IMR-90 (cell line): ENCODE results near the gene TPCN1. TPM values are rescaled to one million over a fixed set of nuclear protein-coding genes. Genes with fewer than 3 reads are reported as not detected.

Source experiments
- ATAC-seq: fragments of 200-7000 bp; cut with Tn5 transposase; 2 replicates; pipeline ENCODE4 v1.9.1; 2020; ENCODE audit warnings: low read depth, mild to moderate bottlenecking, moderate library complexity
- BruUV-seq: library from RNA; stranded (reverse); fragments of 400-500 nt; replicated peaks from 2 replicates; lab custom pipeline; 2021; lab: Mats Ljungman, UMichigan
- CTCF ChIA-PET: fragments of 300-600 bp; formaldehyde crosslinking; extraction: SDS; loops from one replicate; lab custom pipeline; 2021; ENCODE audit warnings: antibody characterized with exemption; lab: Yijun Ruan, JAX
- POLR2A ChIA-PET: fragments of 300-600 bp; sonication (Branson Sonifier 250); formaldehyde crosslinking; loops from one replicate; lab custom pipeline; 2022; ENCODE audit warnings: antibody characterized with exemption; ENCODE audit not compliant: unreplicated experiment; lab: Charles Lee
- DNase-seq: peaks from one replicate; pipeline ENCODE4 v3.0.0; 2013
- H2AFZ ChIP-seq: replicated peaks from 2 replicates; pipeline ENCODE3; 2013; ENCODE audit warnings: low read length, mild to moderate bottlenecking; ENCODE audit not compliant: poor library complexity
- H2AK5ac ChIP-seq: 2 replicates; pipeline ENCODE4 v1.6.1; 2013; ENCODE audit warnings: low read depth, low read length, inconsistent platforms
- H2AK9ac ChIP-seq: replicated peaks from 2 replicates; pipeline ENCODE3; 2013; ENCODE audit warnings: mild to moderate bottlenecking, low read depth, low read length, moderate library complexity; ENCODE audit not compliant: poor library complexity
- H2BK120ac ChIP-seq: 2 replicates; pipeline ENCODE4 v1.6.1; 2013; ENCODE audit warnings: low read depth, low read length, inconsistent platforms
- H2BK15ac ChIP-seq: 3 replicates; pipeline ENCODE4 v1.6.1; 2013; ENCODE audit warnings: low read depth, low read length, inconsistent platforms
- H2BK20ac ChIP-seq: 2 replicates; pipeline ENCODE4 v1.6.1; 2013; ENCODE audit warnings: low read depth, mild to moderate bottlenecking, inconsistent platforms, low read length, moderate library complexity
- H2BK5ac ChIP-seq: 2 replicates; pipeline ENCODE4 v1.6.1; 2013; ENCODE audit warnings: mild to moderate bottlenecking, low read depth, low read length, inconsistent platforms; ENCODE audit not compliant: poor library complexity, severe bottlenecking
- H3K14ac ChIP-seq: replicated peaks from 2 replicates; pipeline ENCODE4 v1.6.1; 2013; ENCODE audit warnings: low read depth, low read length, inconsistent platforms
- H3K18ac ChIP-seq: 2 replicates; pipeline ENCODE4 v1.6.1; 2013; ENCODE audit warnings: low read depth, low read length, control low read depth
- H3K23ac ChIP-seq: 2 replicates; pipeline ENCODE4 v1.6.1; 2013; ENCODE audit warnings: low read depth, low read length, inconsistent platforms
- H3K27ac ChIP-seq: 2 replicates; pipeline ENCODE4 v1.5.1; 2013; ENCODE audit warnings: mild to moderate bottlenecking, control low read depth, low read length; ENCODE audit not compliant: insufficient read depth
- H3K27me3 ChIP-seq: 2 replicates; pipeline ENCODE4 v1.6.1; 2013; ENCODE audit warnings: low read length; ENCODE audit not compliant: control insufficient read depth, insufficient read depth
- H3K36me3 ChIP-seq: 2 replicates; pipeline ENCODE4 v1.6.1; 2013; ENCODE audit warnings: low read length, mixed read lengths; ENCODE audit not compliant: control insufficient read depth, insufficient read depth
- H3K4ac ChIP-seq: 2 replicates; pipeline ENCODE4 v1.6.1; 2013; ENCODE audit warnings: low read depth, low read length, inconsistent platforms
- H3K4me1 ChIP-seq: 2 replicates; pipeline ENCODE4 v1.6.1; 2013; ENCODE audit warnings: low read length, mixed read lengths; ENCODE audit not compliant: control insufficient read depth, insufficient read depth
- H3K4me2 ChIP-seq: 2 replicates; pipeline ENCODE4 v1.6.1; 2013; ENCODE audit warnings: low read depth, mild to moderate bottlenecking, control low read depth, low read length, moderate library complexity
- H3K4me3 ChIP-seq: 2 replicates; pipeline ENCODE4 v1.5.1; 2013; ENCODE audit warnings: low read depth, mild to moderate bottlenecking, control low read depth, low read length, moderate library complexity; ENCODE audit not compliant: insufficient read depth
- H3K56ac ChIP-seq: 2 replicates; pipeline ENCODE4 v1.6.1; 2013; ENCODE audit warnings: low read length, inconsistent platforms; ENCODE audit not compliant: insufficient read depth; ENCODE audit errors: extremely low read depth
- H3K79me1 ChIP-seq, 2 experiments: 2 replicates each; pipeline ENCODE4 v1.6.1; 2013; ENCODE audit warnings: low read length in 2 of 2, inconsistent platforms in 1 of 2, low read depth in 1 of 2
- H3K9ac ChIP-seq: 2 replicates; pipeline ENCODE4 v1.6.1; 2013; ENCODE audit warnings: low read depth, low read length, control low read depth
- H3K9me1 ChIP-seq: 2 replicates; pipeline ENCODE4 v1.6.1; 2013; ENCODE audit warnings: low read length, inconsistent platforms; ENCODE audit not compliant: insufficient read depth
- H3K9me3 ChIP-seq: 2 replicates; pipeline ENCODE4 v1.6.1; 2013; ENCODE audit warnings: low read length; ENCODE audit not compliant: control insufficient read depth, insufficient read depth
- H4K20me1 ChIP-seq: 2 replicates; pipeline ENCODE4 v1.6.1; 2013; ENCODE audit warnings: low read length, inconsistent platforms; ENCODE audit not compliant: insufficient read depth
- H4K5ac ChIP-seq: 2 replicates; pipeline ENCODE4 v1.6.1; 2013; ENCODE audit warnings: mild to moderate bottlenecking, low read depth, low read length, control low read depth
- H4K8ac ChIP-seq, 2 experiments: 2 replicates each; pipeline ENCODE4 v1.6.1; 2013; ENCODE audit warnings: low read depth in 2 of 2, low read length in 2 of 2, control low read depth in 1 of 2, inconsistent platforms in 1 of 2
- H4K91ac ChIP-seq: 2 replicates; pipeline ENCODE4 v1.6.1; 2013; ENCODE audit warnings: low read depth, low read length, inconsistent platforms; ENCODE audit not compliant: insufficient read depth
- ELK1 ChIP-seq: fragments of 150-350 bp; IDR thresholded peaks from 2 replicates; pipeline ENCODE4 v1.6.1; 2016; ENCODE audit warnings: low read depth, mild to moderate bottlenecking, low read length, moderate library complexity, borderline replicate concordance
- MAFK ChIP-seq: IDR thresholded peaks from 2 replicates; pipeline ENCODE4 v1.6.1; 2012; ENCODE audit warnings: low read depth, low read length, improper control_type of control experiment
- MAZ ChIP-seq: IDR thresholded peaks from 2 replicates; pipeline ENCODE4 v1.6.1; 2012; ENCODE audit warnings: low read depth, mild to moderate bottlenecking, low read length, improper control_type of control experiment, moderate library complexity, borderline replicate concordance
- NFE2L2 ChIP-seq: fragments of 150-350 bp; IDR thresholded peaks from 2 replicates; pipeline ENCODE4 v1.6.1; 2016; ENCODE audit warnings: low read depth, mild to moderate bottlenecking, low read length
- POLR2A ChIP-seq: IDR thresholded peaks from 2 replicates; pipeline ENCODE4 v1.6.1; 2012; ENCODE audit warnings: mild to moderate bottlenecking, low read depth, low read length
- RAD21 ChIP-seq: IDR thresholded peaks from 2 replicates; pipeline ENCODE4 v1.6.1; 2012; ENCODE audit warnings: low read length, improper control_type of control experiment
- RFX5 ChIP-seq: IDR thresholded peaks from 2 replicates; pipeline ENCODE4 v1.8.0; 2012; ENCODE audit warnings: low read depth, mild to moderate bottlenecking, low read length, moderate library complexity
- WGBS, 2 experiments: methylation state at CpG; one replicate each; pipeline versions ENCODE4 v1.1.5 to v1.1.7; 2013; ENCODE audit warnings: missing lambda C conversion rate in 2 of 2; ENCODE audit not compliant: insufficient read length in 1 of 2; ENCODE audit errors: extremely low coverage in 2 of 2; 5-methylcytosine and 5-hydroxymethylcytosine counted together
- dilution Hi-C: fragments of 300-500 bp; cut with HindIII; formaldehyde crosslinking; loops from one replicate; pipeline ENCODE4 v1.14.3; 2018; ENCODE audit warnings: low sequenced_read_pairs; ENCODE audit not compliant: unreplicated experiment
- in situ Hi-C: fragments of 300-500 bp; cut with MboI; formaldehyde crosslinking; loops from 3 replicates; pipeline ENCODE4 v1.14.3; 2019; ENCODE audit warnings: low sequenced_read_pairs, inconsistent platforms, mixed read lengths
- intact Hi-C: fragments of 100-400 bp; cut with micrococcal nuclease; formaldehyde crosslinking; loops from 2 replicates; pipeline ENCODE4 v1.10.0; 2022
- polyA plus RNA-seq, 3 experiments: library from polyadenylated mRNA; depleted of rRNA; stranded (reverse); fragments of >200 nt; gene quantifications; 2 replicates each; pipeline ENCODE4 v1.2.3, GENCODE V29; 2012; ENCODE audit warnings: low replicate concordance in 1 of 3
- total RNA-seq: library from RNA; depleted of rRNA; stranded (reverse); fragments of >200 nt; gene quantifications from 2 replicates; pipeline ENCODE4 v1.2.3, GENCODE V29; 2012

Gene TPCN1
- total and polyA plus RNA-seq, 2 of the 4 experiments (the other 2 are of a cell fraction): 2.0 to 13.2 TPM

DNA sequence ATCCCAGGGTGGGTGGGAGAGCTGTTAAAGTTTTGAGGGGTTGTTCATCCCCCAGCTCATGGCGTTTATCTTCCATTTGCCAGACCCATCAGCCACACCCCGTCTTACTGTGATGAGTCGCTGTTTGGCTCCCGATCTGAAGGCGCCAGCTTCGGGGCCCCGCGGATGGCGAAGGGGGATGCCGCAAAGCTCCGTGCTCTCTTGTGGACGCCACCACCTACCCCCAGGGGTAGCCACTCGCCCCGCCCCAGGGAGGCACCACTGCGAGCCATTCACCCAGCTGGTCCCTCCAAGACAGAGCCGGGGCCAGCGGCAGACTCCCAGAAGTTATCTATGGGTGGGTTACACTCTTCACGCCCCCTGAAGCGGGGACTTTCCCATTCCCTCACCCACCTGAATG is 30.0 kb upstream of the TPCN1 start:
- no peak overlapping the region for H3K56ac ChIP-seq
- no peak for DNase-seq
- peaks cover 12% of the 10 kb centered on the region for H3K4me1 ChIP-seq
- H2AFZ ChIP-seq: no peak overlapping the region
- no peak overlapping the region for H2BK120ac ChIP-seq
- no peak overlapping the region for H2BK20ac ChIP-seq
- WGBS, 2 experiments: 88% methylated on average over 5 of the region's 19 CpGs; no CpG with 5 or more reads in 1 of the 2 experiments
- no peak for TF ChIP-seq RFX5
- no peak for TF ChIP-seq POLR2A
- TF ChIP-seq RAD21: no peak
- TF ChIP-seq MAZ: no peak
- TF ChIP-seq MAFK: no peak
- no peak for TF ChIP-seq NFE2L2
- no peak for TF ChIP-seq ELK1
- no peak overlapping the region for H2AK5ac ChIP-seq
- no peak overlapping the region for H3K9ac ChIP-seq
- no peak overlapping the region for H3K14ac ChIP-seq
- H3K9me1 ChIP-seq: peaks cover 5% of the 10 kb centered on the region; the same call in 1 of the 2 replicates
- ATAC-seq: no peak
- intact Hi-C loops: loop anchor here (10.0 kb wide), 1 partner anchor 164 kb away; the partner anchor contains the start of gene PLBD2
- dilution Hi-C loops: no loop called here
- H3K18ac ChIP-seq: no peak overlapping the region
- peak overlapping the region; percentile 81 for H2AK9ac ChIP-seq
- H3K79me1 ChIP-seq: peaks cover 20 to 30% of the 10 kb centered on the region in 2 experiments
- H4K5ac ChIP-seq: no peak overlapping the region
- no peak overlapping the region for H2BK15ac ChIP-seq
- ChIA-PET POLR2A (no interaction called here), CTCF (no interaction called here)
- H4K20me1 ChIP-seq: no peaks in the 10 kb centered on the region
- H3K9me3 ChIP-seq: no peaks in the 10 kb centered on the region
- no peak overlapping the region for H3K4me2 ChIP-seq
- no peak overlapping the region for H4K91ac ChIP-seq
- no peak overlapping the region for H3K23ac ChIP-seq
- H2BK5ac ChIP-seq: no peak overlapping the region
- no TSS peak for BruUV-seq
- no peak overlapping the region for H3K4ac ChIP-seq
- no peak overlapping the region for H3K27ac ChIP-seq
- H3K4me3 ChIP-seq: no peak overlapping the region
- in situ Hi-C loops: loop anchor here (25.0 kb wide), 1 partner anchor 1221 kb away; the partner anchor contains the start of gene TBX5
- peaks cover 13% of the 10 kb centered on the region for H3K36me3 ChIP-seq
- no peaks in the 10 kb centered on the region for H3K27me3 ChIP-seq
- H4K8ac ChIP-seq: no peak overlapping the region
